IMR-90 (cell line): ENCODE data around the gene PCID2. TPM values are rescaled to one million over a fixed set of nuclear protein-coding genes. Genes with fewer than 3 reads are reported as not detected.
A peak's percentile ranks its signal among the peaks of the same experiment; 100 is the strongest.

Source experiments
- ATAC-seq: fragments of 200-7000 bp; cut with Tn5 transposase; 2 replicates; pipeline ENCODE4 v1.9.1; 2020; ENCODE audit warnings: low read depth, mild to moderate bottlenecking, moderate library complexity
- BruUV-seq: library from RNA; stranded (reverse); fragments of 400-500 nt; replicated peaks from 2 replicates; lab custom pipeline; 2021; lab: Mats Ljungman, UMichigan
- CTCF ChIA-PET: fragments of 300-600 bp; formaldehyde crosslinking; extraction: SDS; loops from one replicate; lab custom pipeline; 2021; ENCODE audit warnings: antibody characterized with exemption; lab: Yijun Ruan, JAX
- POLR2A ChIA-PET: fragments of 300-600 bp; sonication (Branson Sonifier 250); formaldehyde crosslinking; loops from one replicate; lab custom pipeline; 2022; ENCODE audit warnings: antibody characterized with exemption; ENCODE audit not compliant: unreplicated experiment; lab: Charles Lee
- DNase-seq: peaks from one replicate; pipeline ENCODE4 v3.0.0; 2013
- H2AFZ ChIP-seq: replicated peaks from 2 replicates; pipeline ENCODE3; 2013; ENCODE audit warnings: low read length, mild to moderate bottlenecking; ENCODE audit not compliant: poor library complexity
- H2AK5ac ChIP-seq: 2 replicates; pipeline ENCODE4 v1.6.1; 2013; ENCODE audit warnings: low read depth, low read length, inconsistent platforms
- H2AK9ac ChIP-seq: replicated peaks from 2 replicates; pipeline ENCODE3; 2013; ENCODE audit warnings: mild to moderate bottlenecking, low read depth, low read length, moderate library complexity; ENCODE audit not compliant: poor library complexity
- H2BK120ac ChIP-seq: 2 replicates; pipeline ENCODE4 v1.6.1; 2013; ENCODE audit warnings: low read depth, low read length, inconsistent platforms
- H2BK15ac ChIP-seq: 3 replicates; pipeline ENCODE4 v1.6.1; 2013; ENCODE audit warnings: low read depth, low read length, inconsistent platforms
- H2BK20ac ChIP-seq: 2 replicates; pipeline ENCODE4 v1.6.1; 2013; ENCODE audit warnings: low read depth, mild to moderate bottlenecking, inconsistent platforms, low read length, moderate library complexity
- H2BK5ac ChIP-seq: 2 replicates; pipeline ENCODE4 v1.6.1; 2013; ENCODE audit warnings: mild to moderate bottlenecking, low read depth, low read length, inconsistent platforms; ENCODE audit not compliant: poor library complexity, severe bottlenecking
- H3K14ac ChIP-seq: replicated peaks from 2 replicates; pipeline ENCODE4 v1.6.1; 2013; ENCODE audit warnings: low read depth, low read length, inconsistent platforms
- H3K18ac ChIP-seq: 2 replicates; pipeline ENCODE4 v1.6.1; 2013; ENCODE audit warnings: low read depth, low read length, control low read depth
- H3K23ac ChIP-seq: 2 replicates; pipeline ENCODE4 v1.6.1; 2013; ENCODE audit warnings: low read depth, low read length, inconsistent platforms
- H3K27ac ChIP-seq: 2 replicates; pipeline ENCODE4 v1.5.1; 2013; ENCODE audit warnings: mild to moderate bottlenecking, control low read depth, low read length; ENCODE audit not compliant: insufficient read depth
- H3K27me3 ChIP-seq: 2 replicates; pipeline ENCODE4 v1.6.1; 2013; ENCODE audit warnings: low read length; ENCODE audit not compliant: control insufficient read depth, insufficient read depth
- H3K36me3 ChIP-seq: 2 replicates; pipeline ENCODE4 v1.6.1; 2013; ENCODE audit warnings: low read length, mixed read lengths; ENCODE audit not compliant: control insufficient read depth, insufficient read depth
- H3K4ac ChIP-seq: 2 replicates; pipeline ENCODE4 v1.6.1; 2013; ENCODE audit warnings: low read depth, low read length, inconsistent platforms
- H3K4me1 ChIP-seq: 2 replicates; pipeline ENCODE4 v1.6.1; 2013; ENCODE audit warnings: low read length, mixed read lengths; ENCODE audit not compliant: control insufficient read depth, insufficient read depth
- H3K4me2 ChIP-seq: 2 replicates; pipeline ENCODE4 v1.6.1; 2013; ENCODE audit warnings: low read depth, mild to moderate bottlenecking, control low read depth, low read length, moderate library complexity
- H3K4me3 ChIP-seq: 2 replicates; pipeline ENCODE4 v1.5.1; 2013; ENCODE audit warnings: low read depth, mild to moderate bottlenecking, control low read depth, low read length, moderate library complexity; ENCODE audit not compliant: insufficient read depth
- H3K56ac ChIP-seq: 2 replicates; pipeline ENCODE4 v1.6.1; 2013; ENCODE audit warnings: low read length, inconsistent platforms; ENCODE audit not compliant: insufficient read depth; ENCODE audit errors: extremely low read depth
- H3K79me1 ChIP-seq, 2 experiments: 2 replicates each; pipeline ENCODE4 v1.6.1; 2013; ENCODE audit warnings: low read length in 2 of 2, inconsistent platforms in 1 of 2, low read depth in 1 of 2
- H3K9ac ChIP-seq: 2 replicates; pipeline ENCODE4 v1.6.1; 2013; ENCODE audit warnings: low read depth, low read length, control low read depth
- H3K9me1 ChIP-seq: 2 replicates; pipeline ENCODE4 v1.6.1; 2013; ENCODE audit warnings: low read length, inconsistent platforms; ENCODE audit not compliant: insufficient read depth
- H3K9me3 ChIP-seq: 2 replicates; pipeline ENCODE4 v1.6.1; 2013; ENCODE audit warnings: low read length; ENCODE audit not compliant: control insufficient read depth, insufficient read depth
- H4K20me1 ChIP-seq: 2 replicates; pipeline ENCODE4 v1.6.1; 2013; ENCODE audit warnings: low read length, inconsistent platforms; ENCODE audit not compliant: insufficient read depth
- H4K5ac ChIP-seq: 2 replicates; pipeline ENCODE4 v1.6.1; 2013; ENCODE audit warnings: mild to moderate bottlenecking, low read depth, low read length, control low read depth
- H4K8ac ChIP-seq, 2 experiments: 2 replicates each; pipeline ENCODE4 v1.6.1; 2013; ENCODE audit warnings: low read depth in 2 of 2, low read length in 2 of 2, control low read depth in 1 of 2, inconsistent platforms in 1 of 2
- H4K91ac ChIP-seq: 2 replicates; pipeline ENCODE4 v1.6.1; 2013; ENCODE audit warnings: low read depth, low read length, inconsistent platforms; ENCODE audit not compliant: insufficient read depth
- BHLHE40 ChIP-seq: fragments of 150-350 bp; IDR thresholded peaks from 2 replicates; pipeline ENCODE4 v1.6.1; 2016; ENCODE audit warnings: mild to moderate bottlenecking, low read depth, low read length
- CEBPB ChIP-seq: IDR thresholded peaks from 2 replicates; pipeline ENCODE4 v1.6.1; 2012; ENCODE audit warnings: low read depth, low read length, improper control_type of control experiment
- CHD1 ChIP-seq: IDR thresholded peaks from 2 replicates; pipeline ENCODE4 v1.6.1; 2012; ENCODE audit warnings: low read depth, low read length, improper control_type of control experiment
- FOS ChIP-seq: fragments of 150-350 bp; IDR thresholded peaks from 2 replicates; pipeline ENCODE4 v1.6.1; 2016; ENCODE audit warnings: low read depth, low read length
- MAFK ChIP-seq: IDR thresholded peaks from 2 replicates; pipeline ENCODE4 v1.6.1; 2012; ENCODE audit warnings: low read depth, low read length, improper control_type of control experiment
- MAZ ChIP-seq: IDR thresholded peaks from 2 replicates; pipeline ENCODE4 v1.6.1; 2012; ENCODE audit warnings: low read depth, mild to moderate bottlenecking, low read length, improper control_type of control experiment, moderate library complexity, borderline replicate concordance
- MXI1 ChIP-seq: IDR thresholded peaks from 2 replicates; pipeline ENCODE4 v1.6.1; 2012; ENCODE audit warnings: low read depth, mild to moderate bottlenecking, low read length, moderate library complexity, borderline replicate concordance
- NFE2L2 ChIP-seq: fragments of 150-350 bp; IDR thresholded peaks from 2 replicates; pipeline ENCODE4 v1.6.1; 2016; ENCODE audit warnings: low read depth, mild to moderate bottlenecking, low read length
- POLR2A ChIP-seq: IDR thresholded peaks from 2 replicates; pipeline ENCODE4 v1.6.1; 2012; ENCODE audit warnings: mild to moderate bottlenecking, low read depth, low read length
- RAD21 ChIP-seq: IDR thresholded peaks from 2 replicates; pipeline ENCODE4 v1.6.1; 2012; ENCODE audit warnings: low read length, improper control_type of control experiment
- RCOR1 ChIP-seq: IDR thresholded peaks from 2 replicates; pipeline ENCODE4 v1.6.1; 2012; ENCODE audit warnings: mild to moderate bottlenecking, low read length, improper control_type of control experiment; ENCODE audit not compliant: insufficient replicate concordance
- RFX5 ChIP-seq: IDR thresholded peaks from 2 replicates; pipeline ENCODE4 v1.8.0; 2012; ENCODE audit warnings: low read depth, mild to moderate bottlenecking, low read length, moderate library complexity
- SMC3 ChIP-seq: fragments of 150-350 bp; IDR thresholded peaks from 2 replicates; pipeline ENCODE4 v1.6.1; 2016; ENCODE audit warnings: low read depth, mild to moderate bottlenecking, antibody characterized with exemption, low read length, moderate library complexity
- WGBS, 2 experiments: methylation state at CpG; one replicate each; pipeline versions ENCODE4 v1.1.5 to v1.1.7; 2013; ENCODE audit warnings: missing lambda C conversion rate in 2 of 2; ENCODE audit not compliant: insufficient read length in 1 of 2; ENCODE audit errors: extremely low coverage in 2 of 2; 5-methylcytosine and 5-hydroxymethylcytosine counted together
- dilution Hi-C: fragments of 300-500 bp; cut with HindIII; formaldehyde crosslinking; loops from one replicate; pipeline ENCODE4 v1.14.3; 2018; ENCODE audit warnings: low sequenced_read_pairs; ENCODE audit not compliant: unreplicated experiment
- in situ Hi-C: fragments of 300-500 bp; cut with MboI; formaldehyde crosslinking; loops from 3 replicates; pipeline ENCODE4 v1.14.3; 2019; ENCODE audit warnings: low sequenced_read_pairs, inconsistent platforms, mixed read lengths
- intact Hi-C: fragments of 100-400 bp; cut with micrococcal nuclease; formaldehyde crosslinking; loops from 2 replicates; pipeline ENCODE4 v1.10.0; 2022
- polyA plus RNA-seq, 3 experiments: library from polyadenylated mRNA; depleted of rRNA; stranded (reverse); fragments of >200 nt; gene quantifications; 2 replicates each; pipeline ENCODE4 v1.2.3, GENCODE V29; 2012; ENCODE audit warnings: low replicate concordance in 1 of 3
- total RNA-seq: library from RNA; depleted of rRNA; stranded (reverse); fragments of >200 nt; gene quantifications from 2 replicates; pipeline ENCODE4 v1.2.3, GENCODE V29; 2012
- TF ChIP-seq, protein P1 (sequence below): conservative IDR thresholded peaks from 2 replicates; pipeline ENCODE4 v1.5.1; 2012; ENCODE audit warnings: mild to moderate bottlenecking, low read depth, low read length, improper control_type of control experiment
- TF ChIP-seq, protein P2 (sequence below): fragments of 150-350 bp; IDR thresholded peaks from 2 replicates; pipeline ENCODE4 v1.6.1; 2016; ENCODE audit warnings: low read depth, mild to moderate bottlenecking, low read length, moderate library complexity, borderline replicate concordance
- TF ChIP-seq, protein P3 (sequence below): fragments of 150-350 bp; IDR thresholded peaks from 2 replicates; pipeline ENCODE4 v1.6.1; 2017; ENCODE audit warnings: mild to moderate bottlenecking, antibody characterized with exemption, low read length, low read depth

The PCID2 gene
- total and polyA plus RNA-seq, 2 of the 4 experiments (the other 2 are of a cell fraction), result 83.5 to 90.9 TPM

DNA sequence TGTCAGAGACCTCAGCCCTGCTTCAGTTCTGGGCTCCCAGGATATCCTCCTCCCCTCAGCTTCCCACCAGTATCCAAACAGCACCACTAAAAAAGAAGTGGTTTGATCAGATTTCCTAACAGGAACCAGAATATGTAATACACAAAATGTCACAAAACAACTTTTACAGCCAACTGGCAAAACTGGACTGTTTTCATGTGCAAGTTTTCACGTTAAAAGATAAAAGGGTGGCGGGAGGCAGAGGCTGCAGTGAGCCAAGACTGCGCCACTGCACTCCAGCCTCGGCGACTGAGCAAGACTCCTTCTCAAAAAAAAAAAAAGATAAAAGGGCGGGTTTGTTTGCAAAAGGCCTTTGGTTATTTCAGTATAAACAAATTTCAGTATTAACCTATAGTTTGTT lies 13.1 kb downstream of the PCID2 start:
- H4K91ac ChIP-seq, result peak overlapping the region; percentile 78
- H2AK9ac ChIP-seq, result no peak overlapping the region
- H2AFZ ChIP-seq, result no peak overlapping the region
- H3K14ac ChIP-seq, result peak overlapping the region; percentile 66
- H3K18ac ChIP-seq, result peak overlapping the region; percentile 18
- peak overlapping the region; percentile 48 for H2AK5ac ChIP-seq
- ChIA-PET POLR2A (no interaction called here), CTCF (no interaction called here)
- H3K9me3 ChIP-seq, result no peaks in the 10 kb centered on the region
- H2BK15ac ChIP-seq, result 0 out of 3 replicates have a peak overlapping the region, but pooled peaks have one; percentile 43
- H4K20me1 ChIP-seq, result no peaks in the 10 kb centered on the region
- H3K27ac ChIP-seq, result peak overlapping the region; percentile 70; the same call in 1 of the 2 replicates
- peak overlapping the region; percentile 31 for H4K5ac ChIP-seq
- H3K23ac ChIP-seq, result no peak overlapping the region
- dilution Hi-C loops (no loop called here), in situ Hi-C loops (no loop called here), intact Hi-C loops (no loop called here)
- H3K9ac ChIP-seq, result no peak overlapping the region
- peak overlapping the region; percentile 62 for H3K4ac ChIP-seq
- DNase-seq, result no peak
- no TSS peak for BruUV-seq
- H2BK5ac ChIP-seq, result peak overlapping the region; percentile 54
- H3K4me3 ChIP-seq, result no peak overlapping the region
- no peak overlapping the region; the same call in 1 of the 2 replicates for H3K4me2 ChIP-seq
- TF ChIP-seq RFX5 (no peak), RAD21 (no peak), MAFK (no peak), SMC3 (no peak), POLR2A (no peak), RCOR1 (no peak), BHLHE40 (no peak), CEBPB (no peak), MXI1 (no peak), FOS (no peak), NFE2L2 (no peak), CHD1 (no peak), MAZ (no peak)
- TF ChIP-seq, protein P1, sequence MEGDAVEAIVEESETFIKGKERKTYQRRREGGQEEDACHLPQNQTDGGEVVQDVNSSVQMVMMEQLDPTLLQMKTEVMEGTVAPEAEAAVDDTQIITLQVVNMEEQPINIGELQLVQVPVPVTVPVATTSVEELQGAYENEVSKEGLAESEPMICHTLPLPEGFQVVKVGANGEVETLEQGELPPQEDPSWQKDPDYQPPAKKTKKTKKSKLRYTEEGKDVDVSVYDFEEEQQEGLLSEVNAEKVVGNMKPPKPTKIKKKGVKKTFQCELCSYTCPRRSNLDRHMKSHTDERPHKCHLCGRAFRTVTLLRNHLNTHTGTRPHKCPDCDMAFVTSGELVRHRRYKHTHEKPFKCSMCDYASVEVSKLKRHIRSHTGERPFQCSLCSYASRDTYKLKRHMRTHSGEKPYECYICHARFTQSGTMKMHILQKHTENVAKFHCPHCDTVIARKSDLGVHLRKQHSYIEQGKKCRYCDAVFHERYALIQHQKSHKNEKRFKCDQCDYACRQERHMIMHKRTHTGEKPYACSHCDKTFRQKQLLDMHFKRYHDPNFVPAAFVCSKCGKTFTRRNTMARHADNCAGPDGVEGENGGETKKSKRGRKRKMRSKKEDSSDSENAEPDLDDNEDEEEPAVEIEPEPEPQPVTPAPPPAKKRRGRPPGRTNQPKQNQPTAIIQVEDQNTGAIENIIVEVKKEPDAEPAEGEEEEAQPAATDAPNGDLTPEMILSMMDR, result no peak
- TF ChIP-seq, protein P2, sequence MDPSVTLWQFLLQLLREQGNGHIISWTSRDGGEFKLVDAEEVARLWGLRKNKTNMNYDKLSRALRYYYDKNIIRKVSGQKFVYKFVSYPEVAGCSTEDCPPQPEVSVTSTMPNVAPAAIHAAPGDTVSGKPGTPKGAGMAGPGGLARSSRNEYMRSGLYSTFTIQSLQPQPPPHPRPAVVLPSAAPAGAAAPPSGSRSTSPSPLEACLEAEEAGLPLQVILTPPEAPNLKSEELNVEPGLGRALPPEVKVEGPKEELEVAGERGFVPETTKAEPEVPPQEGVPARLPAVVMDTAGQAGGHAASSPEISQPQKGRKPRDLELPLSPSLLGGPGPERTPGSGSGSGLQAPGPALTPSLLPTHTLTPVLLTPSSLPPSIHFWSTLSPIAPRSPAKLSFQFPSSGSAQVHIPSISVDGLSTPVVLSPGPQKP, result no peak
- TF ChIP-seq, protein P3, sequence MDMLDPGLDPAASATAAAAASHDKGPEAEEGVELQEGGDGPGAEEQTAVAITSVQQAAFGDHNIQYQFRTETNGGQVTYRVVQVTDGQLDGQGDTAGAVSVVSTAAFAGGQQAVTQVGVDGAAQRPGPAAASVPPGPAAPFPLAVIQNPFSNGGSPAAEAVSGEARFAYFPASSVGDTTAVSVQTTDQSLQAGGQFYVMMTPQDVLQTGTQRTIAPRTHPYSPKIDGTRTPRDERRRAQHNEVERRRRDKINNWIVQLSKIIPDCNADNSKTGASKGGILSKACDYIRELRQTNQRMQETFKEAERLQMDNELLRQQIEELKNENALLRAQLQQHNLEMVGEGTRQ, result no peak
- peak overlapping the region; percentile 63; the same call in 1 of the 2 replicates for H2BK120ac ChIP-seq
- H3K56ac ChIP-seq, result no peak overlapping the region
- H3K36me3 ChIP-seq, result peaks cover 44% of the 10 kb centered on the region
- H3K9me1 ChIP-seq, result peaks cover 17% of the 10 kb centered on the region
- ATAC-seq, result no peak
- peaks cover 22% of the 10 kb centered on the region for H3K4me1 ChIP-seq
- no peak overlapping the region for H2BK20ac ChIP-seq
- peaks cover 45 to 64% of the 10 kb centered on the region in 2 experiments for H3K79me1 ChIP-seq
- WGBS, 2 experiments, result no CpG with 5 or more reads among the region's 6 CpGs
- peak overlapping the region; percentile 58 to 77; a peak in 2 of 4 replicates for H4K8ac ChIP-seq
- H3K27me3 ChIP-seq, result no peaks in the 10 kb centered on the region
